Pancreas (tissue), 10 donors: Measurements from ENCODE around the gene MT4. TPM values are rescaled to one million over a fixed set of nuclear protein-coding genes. Genes with fewer than 3 reads are reported as not detected.

Source experiments
- ATAC-seq, 4 donors: fragments of 200-7000 bp; cut with Tn5 transposase; one replicate each; pipeline versions ENCODE4 v1.8.0 to v1.9.1; 2020; ENCODE audit warnings: mild to moderate bottlenecking in 4 of 4, moderate library complexity in 4 of 4
- DNase-seq, 6 donors: peaks; one replicate each; pipeline ENCODE4 v3.0.0-alpha.2; 2020
- FAIRE-seq: peaks from 2 replicates; lab custom pipeline; 2012; peaks lifted over from hg19 to GRCh38; lab: Jason Lieb, UNC
- H3K27ac ChIP-seq, 4 donors: fragments of 200-600 bp; sonication (generic); 1 replicate in 3 of 4; 2 replicates in 1 of 4; pipeline versions ENCODE4 v1.5.0 to v1.8.0; 2020
- H3K27me3 ChIP-seq, 4 donors: fragments of 200-600 bp; one replicate each; pipeline ENCODE4 v1.8.0; 2021
- H3K36me3 ChIP-seq, 3 donors: fragments of 200-600 bp; sonication (generic) in 1 of 3; one replicate each; pipeline versions ENCODE4 v1.5.0 to v1.8.0; 2020 to 2021
- H3K4me1 ChIP-seq, 3 donors: fragments of 200-600 bp; one replicate each; pipeline ENCODE4 v1.8.0; 2021
- H3K4me3 ChIP-seq, 4 donors: fragments of 200-600 bp; sonication (generic) in 2 of 4; one replicate each; pipeline versions ENCODE4 v1.5.0 to v1.8.0; 2020 to 2021
- H3K9me3 ChIP-seq, 4 donors: fragments of 200-600 bp; one replicate each; pipeline ENCODE4 v1.8.0; 2021
- WGBS, 2 donors: extraction: QIAGEN DNeasy Blood & Tissue Kit; methylation state at CpG; one replicate each; pipeline ENCODE4 v1.1.7; 2013; 5-methylcytosine and 5-hydroxymethylcytosine counted together
- intact Hi-C, 3 donors: fragments of 100-400 bp; cut with DNase I; formaldehyde crosslinking; loops; one replicate each; pipeline versions ENCODE4 v1.11.1 to v1.14.2; 2022
- polyA plus RNA-seq, 2 donors: library from polyadenylated mRNA; stranded (reverse); fragments of 200-250 nt; gene quantifications; one replicate each; pipeline ENCODE4 v1.2.3, GENCODE V29; 2013
- total RNA-seq, 6 donors: library from RNA; stranded (reverse); fragmentation: NEBNext Ultra II Directional in 4 of 6; extraction: Animal tissue kit (Norgen Biotek cat#: 25700) in 4 of 6; gene quantifications; one replicate each; pipeline versions ENCODE4 v1.2.1 to v1.2.4, GENCODE V29; 2021 to 2023
- TF ChIP-seq, protein P1 (sequence below), 4 donors: fragments of 200-600 bp; sonication (generic) in 3 of 4; IDR thresholded peaks; one replicate each; pipeline versions ENCODE4 v1.5.0 to v1.8.0; 2021; ENCODE audit warnings: antibody characterized with exemption in 4 of 4
- donor health status: healthy with polysubstance abuse.
- donor health status: DM: no; HTN: no; CAD: no; lungs with moderate emphysema.
- donor health status: DM: no; HTN: no; CAD: no.
- donor health status: control.
- donor health status: control.
- donor health status: Bipolar disorder and iron deficiency.
- donor health status: DM: yes; HTN: yes; CAD: no.
- donor health status: DM: no; HTN: no; CAD: no.
- donor health status: DM: no; HTN: no; CAD: no.
- donor health status: DM: yes; HTN: yes; CAD: no.

The MT4 gene
- total and polyA plus RNA-seq, 8 donors: not detected

GRCh38 chr16:56554441-56554840, 10.4 kb upstream of the MT4 start:
- FAIRE-seq (no peak), ATAC-seq (no peak), DNase-seq (no peak)
- Histone ChIP-seq H3K4me3 (no peak overlapping the region), H3K27ac (no peak overlapping the region), H3K9me3 (no peaks in the 10 kb centered on the region), H3K4me1 (peaks cover 0 to 4% (median 4%) of the 10 kb centered on the region in 3 donors), H3K36me3 (no peaks in the 10 kb centered on the region), H3K27me3 (no peaks in the 10 kb centered on the region)
- TF ChIP-seq, protein P1, sequence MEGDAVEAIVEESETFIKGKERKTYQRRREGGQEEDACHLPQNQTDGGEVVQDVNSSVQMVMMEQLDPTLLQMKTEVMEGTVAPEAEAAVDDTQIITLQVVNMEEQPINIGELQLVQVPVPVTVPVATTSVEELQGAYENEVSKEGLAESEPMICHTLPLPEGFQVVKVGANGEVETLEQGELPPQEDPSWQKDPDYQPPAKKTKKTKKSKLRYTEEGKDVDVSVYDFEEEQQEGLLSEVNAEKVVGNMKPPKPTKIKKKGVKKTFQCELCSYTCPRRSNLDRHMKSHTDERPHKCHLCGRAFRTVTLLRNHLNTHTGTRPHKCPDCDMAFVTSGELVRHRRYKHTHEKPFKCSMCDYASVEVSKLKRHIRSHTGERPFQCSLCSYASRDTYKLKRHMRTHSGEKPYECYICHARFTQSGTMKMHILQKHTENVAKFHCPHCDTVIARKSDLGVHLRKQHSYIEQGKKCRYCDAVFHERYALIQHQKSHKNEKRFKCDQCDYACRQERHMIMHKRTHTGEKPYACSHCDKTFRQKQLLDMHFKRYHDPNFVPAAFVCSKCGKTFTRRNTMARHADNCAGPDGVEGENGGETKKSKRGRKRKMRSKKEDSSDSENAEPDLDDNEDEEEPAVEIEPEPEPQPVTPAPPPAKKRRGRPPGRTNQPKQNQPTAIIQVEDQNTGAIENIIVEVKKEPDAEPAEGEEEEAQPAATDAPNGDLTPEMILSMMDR (IDR thresholded peaks at IDR 0.05): no peak
- 84 to 88% methylated on average over 10 of the region's 10 CpGs for WGBS, 2 donors
- intact Hi-C loops: no loop called here

DNA sequence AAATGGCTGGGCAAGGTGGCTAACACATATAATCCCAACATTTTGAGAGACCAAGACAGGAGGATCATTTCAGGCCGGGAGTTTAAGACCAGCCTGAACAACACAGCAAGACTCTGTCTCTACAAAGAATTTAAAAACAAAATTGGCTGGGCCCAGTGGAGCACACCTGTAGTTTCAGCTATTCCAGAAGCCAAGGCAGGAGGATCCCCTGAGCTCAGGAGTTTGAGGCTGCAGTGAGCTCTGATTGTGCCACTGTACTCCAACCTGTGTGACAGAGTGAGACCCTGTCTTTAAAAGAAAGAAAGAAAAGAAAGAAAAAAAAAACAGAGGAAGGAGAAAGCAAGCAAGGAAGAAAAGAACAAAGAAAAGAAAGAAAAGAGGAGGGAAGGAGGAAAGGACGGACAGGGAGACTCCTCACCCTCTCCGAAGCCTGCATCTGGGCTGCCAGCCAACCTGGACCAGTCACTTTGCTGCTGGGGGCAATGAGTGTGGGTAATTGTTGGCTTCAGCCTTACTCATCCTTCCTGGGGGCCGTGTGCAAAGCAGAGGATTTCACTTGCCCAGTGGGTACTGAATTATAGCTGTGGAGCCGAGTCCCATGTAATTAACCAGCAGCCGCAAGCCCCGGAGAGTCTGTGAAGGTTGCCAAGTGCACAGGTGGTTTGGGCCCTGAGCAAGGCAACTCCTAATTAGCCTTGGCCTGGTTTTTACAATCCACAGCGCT, 6.7 kb upstream of the MT4 start:
- no peak for FAIRE-seq

DNA sequence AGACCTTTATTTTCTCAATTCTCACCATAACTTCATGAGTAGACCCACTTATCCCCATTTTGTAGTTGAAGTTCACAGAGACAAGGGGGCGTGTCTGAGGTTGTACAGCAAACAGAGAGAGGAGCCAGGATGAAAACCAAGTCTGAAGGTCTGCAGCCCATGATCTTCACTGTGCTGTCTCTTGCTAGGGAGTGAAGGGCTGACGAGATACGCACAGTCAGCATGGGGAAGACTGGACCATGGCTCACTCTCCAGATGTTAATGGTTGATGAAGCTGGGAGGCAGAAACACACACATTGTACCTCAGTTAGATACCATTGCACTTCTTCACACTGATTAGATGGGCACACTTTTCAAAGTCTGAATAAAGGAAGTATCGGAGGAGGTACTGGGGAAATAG, 5.8 kb upstream of the MT4 start:
- Histone ChIP-seq H3K36me3 (no peaks in the 10 kb centered on the region), H3K9me3 (no peaks in the 10 kb centered on the region), H3K4me1 (no peaks in the 10 kb centered on the region), H3K4me3 (no peak overlapping the region), H3K27me3 (no peaks in the 10 kb centered on the region), H3K27ac (no peak overlapping the region)
- intact Hi-C loops: no loop called here
- DNase-seq (no peak), FAIRE-seq (no peak), ATAC-seq (no peak)
- TF ChIP-seq, protein P1 (IDR thresholded peaks at IDR 0.05): no peak
- WGBS, 2 donors: 87% methylated on average over 4 of the region's 4 CpGs

More for the DNA sequence above, 6.7 kb upstream of the MT4 start:
- 45 to 52% methylated on average over 8 of the region's 8 CpGs for WGBS, 2 donors
- TF ChIP-seq, protein P1 (IDR thresholded peaks at IDR 0.05): no peak
- H3K9me3 ChIP-seq: no peaks in the 10 kb centered on the region
- H3K36me3 ChIP-seq: no peaks in the 10 kb centered on the region
- H3K27ac ChIP-seq: no peak overlapping the region
- ATAC-seq (peak in 3 of 4 donors; percentile 64 to 69 (median 67)), DNase-seq (peak in 3 of 6 donors; percentile 18 to 40 (median 19))
- intact Hi-C loops: no loop called here
- no peak overlapping the region for H3K4me3 ChIP-seq
- no peaks in the 10 kb centered on the region for H3K4me1 ChIP-seq
- no peaks in the 10 kb centered on the region for H3K27me3 ChIP-seq

GRCh38 chr16:56560447-56560846, 4.4 kb upstream of the MT4 start:
- FAIRE-seq: no peak
- Histone ChIP-seq H3K4me3 (no peak overlapping the region), H3K4me1 (no peaks in the 10 kb centered on the region), H3K36me3 (no peaks in the 10 kb centered on the region), H3K27me3 (no peaks in the 10 kb centered on the region), H3K9me3 (no peaks in the 10 kb centered on the region), H3K27ac (no peak overlapping the region)
- TF ChIP-seq, protein P1 (IDR thresholded peaks at IDR 0.05): no peak
- intact Hi-C loops: no loop called here
- ATAC-seq: no peak
- WGBS, 2 donors: 9 to 41% methylated on average over 1 of the region's 1 CpG
- no peak for DNase-seq

- H3K27ac ChIP-seq: no peak overlapping the region
- intact Hi-C loops: no loop called here
- WGBS, 2 donors: 89 to 100% methylated on average over 1 of the region's 1 CpG
- no peak for DNase-seq
- TF ChIP-seq, protein P1 (IDR thresholded peaks at IDR 0.05): no peak
- no peak for FAIRE-seq
- H3K27me3 ChIP-seq: no peaks in the 10 kb centered on the region
- no peaks in the 10 kb centered on the region for H3K36me3 ChIP-seq
- no peaks in the 10 kb centered on the region for H3K4me1 ChIP-seq
- no peak for ATAC-seq
- H3K9me3 ChIP-seq: no peaks in the 10 kb centered on the region
- H3K4me3 ChIP-seq: no peak overlapping the region
Observed at GRCh38 chr16:56561126-56561525, 3.7 kb upstream of the MT4 start.
